Mesothelial cell of epicardium (in vitro differentiated cells): Measurements from ENCODE around the gene SRRD. TPM values are rescaled to one million over a fixed set of nuclear protein-coding genes. Genes with fewer than 3 reads are reported as not detected.

Source experiments
- DNase-seq, 2 experiments: peaks; one replicate each; pipeline ENCODE4 v3.0.0; 2021; ENCODE audit warnings: low spot score in 2 of 2; ENCODE audit not compliant: unreplicated experiment in 2 of 2
- H3K27ac Mint-ChIP-seq: 2 replicates; pipeline ENCODE4 v1.8.0; 2021; ENCODE audit warnings: mixed read lengths
- H3K27me3 Mint-ChIP-seq: 2 replicates; pipeline ENCODE4 v1.8.0; 2021; ENCODE audit warnings: low read depth, mixed read lengths
- H3K36me3 Mint-ChIP-seq: 2 replicates; pipeline ENCODE4 v1.8.0; 2021; ENCODE audit warnings: mixed read lengths
- H3K4me1 Mint-ChIP-seq: 2 replicates; pipeline ENCODE4 v1.8.0; 2021; ENCODE audit warnings: mixed read lengths
- H3K4me3 Mint-ChIP-seq: 2 replicates; pipeline ENCODE4 v1.8.0; 2021; ENCODE audit warnings: mild to moderate bottlenecking, moderate library complexity, mixed read lengths
- H3K9me3 Mint-ChIP-seq: 2 replicates; pipeline ENCODE4 v1.8.0; 2021; ENCODE audit warnings: mixed read lengths
- CTCF ChIP-seq: fragments of 200-600 bp; sonication (generic); IDR thresholded peaks from one replicate; pipeline ENCODE4 v1.5.0; 2021; ENCODE audit warnings: antibody characterized with exemption; ENCODE audit not compliant: unreplicated experiment
- total RNA-seq: library from RNA; stranded (reverse); gene quantifications from 3 replicates; pipeline ENCODE4 v1.2.1, GENCODE V29; 2021

The SRRD gene
- total RNA-seq, 1 donor from 2014 or later = 24.1 TPM

- no peak for TF ChIP-seq CTCF
- DNase-seq = no peak
- no peak overlapping the region for H3K4me3 Mint-ChIP-seq
- no peaks in the 10 kb centered on the region for H3K27me3 Mint-ChIP-seq
- peaks cover 16% of the 10 kb centered on the region for H3K36me3 Mint-ChIP-seq
- H3K27ac Mint-ChIP-seq = peak overlapping the region; percentile 44
- H3K4me1 Mint-ChIP-seq = peaks cover 36% of the 10 kb centered on the region
- H3K9me3 Mint-ChIP-seq = no peaks in the 10 kb centered on the region
These were observed 6.9 kb upstream of the SRRD start for GRCh38 chr22:26476705-26477340.

- no peaks in the 10 kb centered on the region for H3K27me3 Mint-ChIP-seq
- peaks cover 41% of the 10 kb centered on the region for H3K4me1 Mint-ChIP-seq
These were observed 6.3 kb upstream of the SRRD start for GRCh38 chr22:26477341-26477731.

GRCh38 chr22:26479043-26479791 lies 4.5 kb upstream of the SRRD start:
- Mint-ChIP-seq H3K4me3 (peak overlapping the region; percentile 25), H3K9me3 (no peaks in the 10 kb centered on the region), H3K4me1 (peaks cover 52% of the 10 kb centered on the region), H3K27ac (peak overlapping the region; percentile 50), H3K36me3 (peaks cover 16% of the 10 kb centered on the region), H3K27me3 (no peaks in the 10 kb centered on the region)
- TF ChIP-seq CTCF = no peak
- no peak for DNase-seq

More at GRCh38 chr22:26477341-26477731, 6.3 kb upstream of the SRRD start:
- no peak for TF ChIP-seq CTCF
- no peak overlapping the region for H3K4me3 Mint-ChIP-seq
- H3K9me3 Mint-ChIP-seq = no peaks in the 10 kb centered on the region
- H3K36me3 Mint-ChIP-seq = peaks cover 16% of the 10 kb centered on the region
- DNase-seq = no peak
- H3K27ac Mint-ChIP-seq = no peak overlapping the region

GRCh38 chr22:26479792-26480610 lies 3.7 kb upstream of the SRRD start:
- H3K4me3 Mint-ChIP-seq = peak overlapping the region; percentile 25
- H3K4me1 Mint-ChIP-seq = peaks cover 57% of the 10 kb centered on the region
- H3K36me3 Mint-ChIP-seq = peaks cover 14% of the 10 kb centered on the region
- no peaks in the 10 kb centered on the region for H3K27me3 Mint-ChIP-seq
- DNase-seq = no peak
- peak overlapping the region; percentile 44 for H3K27ac Mint-ChIP-seq
- TF ChIP-seq CTCF = no peak
- H3K9me3 Mint-ChIP-seq = no peaks in the 10 kb centered on the region

GRCh38 chr22:26480611-26480932 lies 3.1 kb upstream of the SRRD start:
- Mint-ChIP-seq H3K27me3 (no peaks in the 10 kb centered on the region), H3K27ac (no peak overlapping the region), H3K36me3 (peaks cover 13% of the 10 kb centered on the region), H3K4me1 (peaks cover 62% of the 10 kb centered on the region), H3K4me3 (no peak overlapping the region), H3K9me3 (no peaks in the 10 kb centered on the region)
- no peak for TF ChIP-seq CTCF
- no peak for DNase-seq
